HG03520 (cell line): ENCODE measurements around the gene ZNF184.

Experiments used
- ATAC-seq: cut with Tn5 transposase; IDR thresholded peaks from one replicate; pipeline ENCODE4 v1.9.1; 2021; ENCODE audit warnings: mild to moderate bottlenecking, moderate library complexity; ENCODE audit not compliant: unreplicated experiment

Gene ZNF184

GRCh38 chr6:27479319-27480182 is 6.6 kb upstream of the ZNF184 start:
- ATAC-seq: peak; percentile 57

- peak; percentile 42 for ATAC-seq
These were observed 5.9 kb upstream of the ZNF184 start for GRCh38 chr6:27478706-27479318.

DNA sequence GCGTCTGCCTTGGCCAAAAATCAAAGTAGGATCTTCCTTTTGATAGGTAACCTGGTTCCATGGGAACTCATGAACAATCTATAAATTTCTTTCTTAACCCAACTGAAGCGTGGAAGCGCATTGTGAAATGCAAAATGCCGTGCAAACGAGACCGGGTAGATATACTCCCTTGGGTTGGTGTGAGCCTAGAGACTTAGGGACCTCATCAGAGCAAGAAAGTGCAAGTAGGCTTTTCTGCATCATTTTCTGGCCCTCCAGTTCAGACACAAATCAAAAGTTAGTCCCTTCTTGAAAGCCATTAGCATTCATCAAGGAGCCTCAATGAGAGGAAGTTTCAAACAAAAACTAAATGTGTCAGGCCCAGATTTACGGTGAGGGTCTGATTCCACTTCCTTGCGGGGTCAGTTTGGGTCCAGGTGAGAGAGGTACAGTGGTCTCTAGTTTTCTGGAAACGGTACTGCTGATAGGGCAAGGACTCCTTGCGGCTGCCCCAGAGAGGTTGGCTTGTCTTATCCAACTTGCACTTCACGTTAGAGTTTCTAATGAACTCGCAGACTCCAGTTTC is 5.3 kb upstream of the ZNF184 start:
- peak; percentile 15 for ATAC-seq

- ATAC-seq: no peak
These were observed 4.6 kb upstream of the ZNF184 start for GRCh38 chr6:27477318-27478013.

GRCh38 chr6:27476090-27476489 is 3.2 kb upstream of the ZNF184 start:
- no peak for ATAC-seq

- ATAC-seq: no peak
These were observed 1.8 kb upstream of the ZNF184 start for GRCh38 chr6:27474672-27475071.

- ATAC-seq: no peak
These were observed 1.2 kb upstream of the ZNF184 start for GRCh38 chr6:27474172-27474465.

- ATAC-seq: peak; percentile 42
These were observed 706 bp downstream of the ZNF184 start for GRCh38 chr6:27472182-27472616.

DNA sequence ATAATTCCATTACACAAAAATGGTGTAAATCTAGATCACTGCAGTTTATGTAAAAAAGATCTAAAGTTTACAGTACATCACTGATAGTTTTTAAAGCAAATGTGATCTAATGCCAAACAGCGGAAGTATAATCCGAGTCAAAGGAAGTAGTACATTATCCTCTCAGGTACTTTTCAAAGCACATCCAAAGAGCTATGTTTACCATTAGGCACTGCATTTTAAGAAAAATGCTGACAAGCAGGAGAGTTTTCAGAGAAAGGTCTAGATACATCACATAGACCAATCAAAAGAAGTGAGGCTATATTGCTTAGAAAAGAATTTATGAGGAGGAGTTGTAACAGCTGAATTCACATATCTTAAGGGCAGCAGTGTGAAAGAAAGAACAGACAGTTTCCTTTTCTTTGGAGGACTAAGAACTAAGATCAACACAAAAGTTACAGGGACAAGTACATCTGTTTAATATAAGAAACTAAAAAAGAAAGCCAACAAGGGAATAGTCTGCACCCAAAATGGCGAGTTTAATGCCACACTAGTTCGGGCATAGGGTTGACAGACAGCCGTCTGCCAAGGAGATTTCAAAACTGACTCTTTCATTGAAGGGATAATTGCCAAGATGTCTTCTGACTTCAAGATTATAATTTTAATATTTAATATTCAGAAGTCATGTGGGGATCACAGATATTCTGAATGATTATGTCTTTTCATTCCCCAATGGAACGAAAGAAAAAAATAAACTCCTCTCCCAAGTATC is 1.4 kb downstream of the ZNF184 start:
- no peak for ATAC-seq

DNA sequence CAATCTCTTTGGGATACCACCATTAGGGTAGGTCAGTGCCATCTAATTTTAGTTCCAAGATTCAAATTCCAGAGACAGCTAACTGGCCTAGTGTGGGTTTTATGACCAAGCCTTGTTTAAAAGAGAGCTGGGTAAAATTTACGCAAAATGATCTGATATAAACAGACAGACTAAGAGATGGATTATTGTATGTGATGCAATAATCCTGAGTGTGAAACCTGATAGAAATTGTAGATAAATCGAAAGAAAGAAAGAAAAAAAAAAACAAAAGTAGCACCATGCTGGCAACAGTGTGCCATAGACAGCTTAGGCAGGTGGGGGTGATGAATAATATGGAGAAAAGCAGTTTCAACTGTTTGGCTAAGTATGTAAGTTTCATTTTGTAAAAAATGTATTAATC is 2.9 kb downstream of the ZNF184 start:
- ATAC-seq: no peak

- ATAC-seq: no peak
These were observed 4.6 kb downstream of the ZNF184 start for GRCh38 chr6:27468334-27468733.

DNA sequence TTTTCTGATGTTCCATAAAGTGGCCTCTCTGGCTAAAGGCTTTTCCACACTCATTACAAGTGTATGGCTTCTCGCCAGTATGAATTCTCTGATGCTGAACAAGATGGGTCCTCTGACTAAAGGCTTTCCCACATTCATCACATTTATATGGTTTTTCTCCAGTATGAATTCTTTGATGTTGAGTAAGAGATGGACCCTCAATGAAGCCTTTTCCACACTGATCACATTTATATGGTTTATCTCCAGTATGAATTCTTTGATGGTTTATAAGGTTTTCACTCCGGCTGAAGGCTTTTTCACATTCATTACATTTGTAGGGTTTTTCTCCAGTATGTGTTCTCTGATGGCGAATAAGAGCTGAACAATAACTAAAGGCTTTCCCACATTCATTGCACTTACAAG is 20.4 kb downstream of the ZNF184 start:
- ATAC-seq: no peak

- ATAC-seq: no peak
These were observed 21.1 kb downstream of the ZNF184 start for GRCh38 chr6:27451660-27452390.

GRCh38 chr6:27448456-27448855 is 24.4 kb downstream of the ZNF184 start:
- no peak for ATAC-seq

DNA sequence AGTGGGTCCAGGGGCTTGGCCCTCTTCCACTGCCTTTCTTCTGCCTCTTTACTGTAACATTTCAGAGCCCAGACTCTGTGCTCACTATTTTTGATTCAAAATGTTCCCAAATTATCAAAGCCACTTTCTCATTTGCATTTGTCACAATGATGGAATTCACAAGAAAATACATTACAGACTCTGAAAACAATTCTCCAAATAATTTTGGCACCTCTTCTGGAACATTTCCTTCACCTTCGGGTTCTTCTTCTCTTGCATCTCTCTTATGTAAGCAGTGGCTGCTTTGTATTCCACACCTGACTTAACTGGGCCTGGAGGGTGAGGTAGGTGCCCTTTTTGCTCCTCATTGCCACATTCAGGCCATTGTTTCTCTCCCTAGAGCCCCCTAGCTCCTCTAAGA is 30.0 kb downstream of the ZNF184 start:
- no peak for ATAC-seq

GRCh38 chr6:27441001-27441400 is 31.9 kb downstream of the ZNF184 start:
- no peak for ATAC-seq

- no peak for ATAC-seq
These were observed 33.5 kb downstream of the ZNF184 start for GRCh38 chr6:27439371-27439770.

GRCh38 chr6:27433714-27434113 is 39.2 kb downstream of the ZNF184 start:
- no peak for ATAC-seq

DNA sequence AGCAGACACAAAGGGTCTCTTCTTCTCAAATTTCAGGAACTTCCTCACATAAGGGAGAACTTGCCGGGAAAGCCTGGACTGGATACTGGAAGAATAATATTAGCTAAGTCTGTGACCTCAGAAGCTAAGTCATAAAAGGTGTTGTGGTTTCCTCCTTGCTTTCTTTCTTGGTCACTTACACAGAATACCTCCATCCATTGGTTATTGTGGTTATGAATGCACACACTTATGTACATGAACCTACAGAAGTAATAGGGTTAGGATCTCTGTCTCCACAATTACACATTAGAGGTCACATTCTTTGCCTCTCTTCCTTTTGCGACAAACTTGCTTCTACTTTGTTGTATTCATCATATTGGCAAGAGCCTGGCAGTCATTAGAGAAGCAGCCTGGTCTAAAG is 43.9 kb downstream of the ZNF184 start:
- ATAC-seq: no peak

DNA sequence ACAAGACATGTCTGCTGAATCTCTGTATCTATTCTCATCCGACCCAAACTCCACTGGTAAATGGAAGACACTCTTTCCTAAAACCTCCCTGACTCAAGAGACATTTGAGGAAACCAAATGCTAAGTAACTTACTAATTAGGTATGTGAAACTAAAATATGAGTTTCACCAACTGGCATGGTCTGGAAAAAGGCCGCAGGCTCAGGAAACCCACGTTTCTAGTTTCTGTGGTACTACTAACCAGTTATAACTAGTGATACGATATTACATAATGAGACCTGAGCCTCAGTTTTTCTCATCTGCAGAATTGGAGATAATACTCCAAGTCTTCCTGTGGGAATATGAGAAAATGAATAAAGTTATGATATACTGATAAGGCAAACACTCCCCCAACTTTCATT is 44.4 kb downstream of the ZNF184 start:
- ATAC-seq: no peak
